GM21529 (cell line): ENCODE results near the gene ADCY2.

ENCODE experiments used
- ATAC-seq: cut with Tn5 transposase; IDR thresholded peaks from one replicate; pipeline ENCODE4 v1.9.1; 2021; ENCODE audit not compliant: unreplicated experiment

The ADCY2 gene

GRCh38 chr5:7816535-7816901 lies 420.6 kb downstream of the ADCY2 start:
- no peak for ATAC-seq

- no peak for ATAC-seq
Observed at GRCh38 chr5:7822449-7822848, 426.5 kb downstream of the ADCY2 start.

GRCh38 chr5:7823594-7823993 lies 427.7 kb downstream of the ADCY2 start:
- ATAC-seq, result no peak

- ATAC-seq, result no peak
Observed at GRCh38 chr5:7824995-7825394, 429.1 kb downstream of the ADCY2 start.

- no peak for ATAC-seq
Observed at GRCh38 chr5:7825630-7826029, 429.7 kb downstream of the ADCY2 start.

DNA sequence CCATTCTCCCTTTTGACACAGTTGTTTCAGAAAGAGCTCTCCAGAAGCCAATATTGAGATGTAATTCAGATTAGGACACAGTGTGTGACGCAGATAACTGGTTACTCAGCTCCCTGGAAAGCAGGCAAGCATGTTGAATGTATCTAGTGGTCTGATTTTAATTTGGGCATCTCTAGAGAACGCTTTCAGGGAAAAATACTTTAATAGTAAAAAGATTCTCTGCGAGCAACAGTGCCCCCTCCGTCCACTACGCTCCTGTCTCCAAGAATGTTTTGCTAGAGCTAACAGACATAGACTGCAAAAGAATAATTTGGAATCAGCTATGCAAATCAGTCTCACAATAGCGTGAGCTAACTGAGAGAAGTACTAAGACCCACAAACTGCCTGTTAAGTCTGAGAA lies 431.7 kb downstream of the ADCY2 start:
- no peak for ATAC-seq

DNA sequence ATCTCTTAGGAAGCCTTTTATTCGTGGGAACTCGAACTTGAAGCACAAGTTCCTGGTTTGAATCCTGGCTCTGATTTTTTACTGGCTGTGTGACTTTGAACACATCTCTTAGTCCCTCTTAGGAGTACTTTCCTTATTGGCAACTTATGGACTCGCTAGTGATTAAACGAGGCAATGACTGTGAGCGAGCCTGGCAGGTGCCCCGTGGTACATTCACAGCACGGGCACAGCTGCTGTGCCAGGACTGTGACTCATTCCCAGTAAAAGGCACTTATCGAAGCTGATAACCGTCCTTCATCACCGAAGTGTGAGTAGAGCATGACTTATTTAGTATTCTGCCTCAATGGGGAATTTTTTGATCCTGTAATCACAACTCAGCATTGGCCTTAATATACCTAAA lies 432.3 kb downstream of the ADCY2 start:
- no peak for ATAC-seq

DNA sequence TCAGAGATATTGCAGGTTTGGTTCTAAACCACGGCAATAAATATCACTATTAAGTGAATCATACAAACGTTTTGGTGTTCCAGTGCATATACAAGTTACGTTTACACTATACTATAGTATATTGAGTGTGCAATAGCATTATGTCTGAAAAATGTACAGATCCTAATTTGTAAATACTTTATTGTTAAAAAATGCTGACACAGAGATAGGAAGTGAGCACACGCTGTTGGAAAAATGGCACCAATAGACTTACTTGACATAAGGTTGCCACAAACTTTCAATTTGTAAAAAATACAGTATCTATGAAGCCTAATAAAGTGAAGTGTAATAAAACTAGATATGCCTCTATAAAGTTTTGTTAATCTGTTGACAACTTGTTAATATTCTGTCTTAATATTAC lies 439.0 kb downstream of the ADCY2 start:
- no peak for ATAC-seq

DNA sequence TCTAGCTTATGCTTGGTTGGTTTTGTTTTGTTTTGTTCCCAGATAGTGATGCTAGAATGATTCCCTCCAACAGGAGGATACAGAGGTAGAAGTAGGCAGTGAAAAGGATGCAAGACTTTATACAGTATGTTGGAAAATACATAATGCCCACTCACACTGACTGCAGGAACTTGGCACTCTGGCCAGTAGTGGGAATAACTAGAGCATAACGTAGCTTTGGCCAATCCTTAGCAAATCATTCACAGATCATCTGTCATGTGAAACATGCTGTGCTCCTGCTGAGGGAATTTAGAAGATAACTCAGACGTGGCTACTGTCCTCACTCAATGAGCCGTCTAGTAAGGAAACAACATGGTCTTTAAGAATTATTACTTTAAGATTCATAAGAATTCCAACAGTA lies 441.5 kb downstream of the ADCY2 start:
- no peak for ATAC-seq

- ATAC-seq, result no peak
Observed at GRCh38 chr5:7842531-7842930, 446.6 kb downstream of the ADCY2 start.

GRCh38 chr5:7844901-7845300 lies 449.0 kb downstream of the ADCY2 start:
- no peak for ATAC-seq

DNA sequence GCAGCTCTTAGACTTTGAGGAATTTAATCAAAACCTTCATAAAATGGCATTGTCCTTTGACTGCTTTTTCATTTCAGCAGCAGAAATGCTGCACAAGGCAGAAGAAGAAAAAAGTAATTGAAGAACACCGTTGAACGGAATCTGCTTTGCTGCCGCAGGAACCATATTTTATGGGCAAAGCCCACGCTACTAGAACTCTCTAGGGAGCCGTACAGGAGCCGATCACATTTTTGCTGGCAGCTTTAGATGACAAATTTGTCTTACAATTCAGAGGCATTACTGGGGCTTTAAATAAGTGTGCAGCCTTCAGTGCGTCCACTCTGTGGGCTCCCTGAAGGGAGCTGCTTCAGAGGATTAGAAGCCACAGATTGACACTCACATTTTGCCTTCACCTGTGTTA lies 449.6 kb downstream of the ADCY2 start:
- no peak for ATAC-seq

- no peak for ATAC-seq
Observed at GRCh38 chr5:7846327-7846726, 450.4 kb downstream of the ADCY2 start.

DNA sequence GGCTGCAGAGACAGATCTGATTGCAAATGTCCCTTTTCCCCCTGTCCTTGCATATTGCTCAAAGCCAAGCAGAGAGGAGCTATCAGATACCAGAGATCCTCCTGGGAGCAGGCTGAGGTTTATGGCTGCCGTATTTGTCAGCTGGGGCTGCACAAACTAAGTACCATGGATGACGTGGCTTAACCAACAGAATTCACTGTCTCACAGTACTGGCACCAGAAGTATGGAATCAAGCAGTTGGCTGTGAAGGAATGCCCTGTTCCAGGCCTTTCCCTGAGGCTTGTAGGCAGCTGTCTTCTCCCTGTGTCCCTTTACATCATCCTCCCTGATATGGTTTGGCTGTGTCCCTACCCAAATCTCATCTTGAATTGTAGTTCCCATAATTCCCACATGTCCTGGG lies 452.4 kb downstream of the ADCY2 start:
- ATAC-seq, result no peak

- ATAC-seq, result no peak
Observed at GRCh38 chr5:7849681-7850394, 453.9 kb downstream of the ADCY2 start.

DNA sequence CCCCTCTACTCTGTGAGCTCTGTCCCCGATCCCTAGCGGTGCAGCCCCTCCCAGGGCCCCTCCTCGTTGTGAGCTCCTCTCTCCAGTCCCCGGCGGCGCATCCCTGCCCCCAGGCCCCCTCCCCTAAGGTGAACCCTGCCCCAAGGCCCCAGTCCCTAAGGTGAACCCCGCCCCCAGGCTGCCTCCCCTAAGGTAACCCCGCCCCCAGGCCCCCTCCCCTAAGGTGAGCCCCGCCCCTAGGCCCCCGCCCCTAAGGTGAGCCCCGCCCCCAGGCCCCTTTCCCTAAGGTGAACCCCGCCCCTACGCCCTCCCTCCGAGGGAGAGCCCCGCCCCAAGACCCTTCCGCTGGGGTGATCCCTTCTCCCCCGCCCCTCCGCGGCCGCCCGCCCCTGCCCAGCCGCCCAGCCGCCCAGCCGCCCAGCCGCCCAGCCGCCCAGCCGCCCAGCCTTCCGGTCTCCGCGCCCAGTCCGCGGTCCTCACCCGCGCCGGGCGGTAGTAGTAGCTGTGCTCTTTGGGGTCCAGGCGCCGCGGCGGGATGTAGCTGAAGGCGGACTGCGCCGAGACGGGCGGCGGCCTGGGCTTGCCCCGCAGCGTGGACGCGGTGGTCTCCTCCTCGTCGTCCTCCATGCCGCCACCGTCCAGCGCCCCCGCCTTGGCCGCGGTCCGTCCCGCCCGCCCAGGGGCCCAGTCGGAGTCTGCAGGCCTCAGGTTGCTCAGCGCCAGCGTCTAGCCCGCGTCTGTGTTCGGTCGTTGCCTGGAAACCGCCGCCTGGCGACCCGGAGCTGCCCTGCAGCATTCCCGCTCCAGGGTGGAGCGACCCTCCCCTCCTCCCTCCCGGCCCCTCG lies 454.7 kb downstream of the ADCY2 start, which contains the start of gene CFAP90:
TSS of gene CFAP90 (minus strand) at position 739 of the 845 bp plus-strand sequence. CDS start at position 627, 112 bp downstream.
- ATAC-seq, result no peak

DNA sequence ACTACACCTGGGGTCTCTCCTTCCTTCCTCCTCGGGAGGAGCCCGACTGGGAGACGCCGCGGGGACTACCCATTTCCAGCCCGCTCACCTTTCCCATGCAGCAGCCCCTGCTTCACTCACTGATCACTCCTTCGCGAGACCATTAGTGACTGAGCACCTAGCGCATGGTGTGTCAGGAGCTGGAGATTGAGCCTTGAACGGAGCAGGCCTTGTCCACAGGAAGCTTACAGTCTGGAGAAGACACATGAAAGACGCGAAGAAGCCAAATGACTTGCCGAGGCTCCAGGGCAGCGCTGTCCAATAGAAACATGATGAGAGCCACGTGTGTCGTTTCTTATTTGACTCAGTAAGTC lies 455.3 kb downstream of the ADCY2 start:
- ATAC-seq, result no peak

DNA sequence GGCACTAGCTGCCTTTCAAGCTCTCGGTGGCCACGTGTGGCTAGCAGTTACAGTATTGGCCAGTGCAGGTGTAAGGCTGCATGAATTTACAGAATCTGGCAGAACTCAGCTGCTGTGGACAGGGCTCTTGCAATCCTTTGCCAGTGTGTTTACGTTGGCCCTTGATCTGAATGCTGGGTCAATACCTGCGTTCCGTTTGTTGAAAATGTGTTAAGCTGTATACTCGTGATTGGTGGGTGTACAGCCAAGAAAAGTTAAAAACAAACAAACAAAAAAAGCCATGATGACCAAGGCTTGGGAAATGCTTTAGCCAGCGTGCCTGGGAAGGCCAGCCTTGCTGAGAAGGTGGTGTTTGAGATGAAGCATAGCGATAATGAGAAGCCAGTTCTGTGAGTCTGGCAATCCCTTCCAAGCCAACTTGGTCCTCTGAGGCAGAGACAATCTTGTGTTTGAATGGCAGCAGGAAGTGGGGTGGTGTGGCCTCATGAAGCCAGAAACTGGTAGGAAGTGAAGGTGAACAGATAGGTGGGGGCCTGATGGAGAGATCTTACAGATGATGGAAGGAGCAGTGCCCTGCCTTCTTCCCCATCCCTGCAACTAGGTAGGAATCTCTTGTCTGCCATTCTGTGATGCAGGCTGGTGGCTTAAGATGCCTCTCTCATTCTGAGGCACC lies 455.8 kb downstream of the ADCY2 start:
- no peak for ATAC-seq

- ATAC-seq, result no peak
Observed at GRCh38 chr5:7852542-7852941, 456.6 kb downstream of the ADCY2 start.

DNA sequence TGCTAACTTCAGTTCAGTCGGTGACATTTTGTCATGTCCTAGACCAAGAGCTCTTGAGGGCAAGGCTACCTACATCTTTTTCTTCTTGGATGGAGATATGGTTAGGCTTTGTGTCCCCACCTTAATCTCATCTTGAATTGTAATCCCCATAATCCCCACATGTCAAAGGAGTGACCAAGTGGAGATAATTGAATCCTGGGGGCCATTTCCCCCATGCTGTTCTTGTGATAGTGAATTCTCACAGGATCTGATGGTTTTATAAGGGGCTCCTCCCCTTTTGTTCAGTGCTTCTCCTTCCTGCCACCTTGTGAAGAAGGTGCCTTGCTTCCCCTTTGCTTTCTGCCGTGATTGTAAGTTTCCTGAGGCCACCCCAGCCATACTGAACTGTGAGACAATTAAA lies 457.1 kb downstream of the ADCY2 start:
- ATAC-seq, result no peak

DNA sequence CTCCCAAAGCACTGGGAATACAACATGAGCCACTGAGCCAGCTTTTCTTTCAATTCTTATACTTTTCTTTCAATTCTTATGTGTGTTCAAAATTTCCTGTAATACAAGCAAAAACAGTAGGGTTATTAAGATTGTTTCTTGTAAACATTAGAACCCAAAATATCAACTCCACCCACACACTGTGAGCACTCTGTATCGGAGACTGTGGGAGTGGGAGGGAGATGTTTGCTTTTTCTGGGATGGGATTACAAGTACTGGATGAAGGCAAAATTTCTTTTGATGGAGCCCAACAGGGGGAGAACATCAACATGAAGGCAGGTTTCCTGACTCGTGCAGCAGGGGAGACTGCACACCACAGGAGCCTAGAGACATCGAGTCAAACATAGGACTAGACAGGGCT lies 459.7 kb downstream of the ADCY2 start:
- no peak for ATAC-seq

GRCh38 chr5:7856855-7857254 lies 460.9 kb downstream of the ADCY2 start:
- ATAC-seq, result peak; percentile 58
